COLO829 (cell line): ENCODE measurements around the gene SRCIN1.

Experiments
- DNase-seq: peaks from one replicate; pipeline ENCODE4 v3.0.0; 2012; ENCODE audit warnings: low spot score

The SRCIN1 gene

GRCh38 chr17:38617967-38618760 is 12.4 kb upstream of the SRCIN1 start:
- DNase-seq, result no peak

DNA sequence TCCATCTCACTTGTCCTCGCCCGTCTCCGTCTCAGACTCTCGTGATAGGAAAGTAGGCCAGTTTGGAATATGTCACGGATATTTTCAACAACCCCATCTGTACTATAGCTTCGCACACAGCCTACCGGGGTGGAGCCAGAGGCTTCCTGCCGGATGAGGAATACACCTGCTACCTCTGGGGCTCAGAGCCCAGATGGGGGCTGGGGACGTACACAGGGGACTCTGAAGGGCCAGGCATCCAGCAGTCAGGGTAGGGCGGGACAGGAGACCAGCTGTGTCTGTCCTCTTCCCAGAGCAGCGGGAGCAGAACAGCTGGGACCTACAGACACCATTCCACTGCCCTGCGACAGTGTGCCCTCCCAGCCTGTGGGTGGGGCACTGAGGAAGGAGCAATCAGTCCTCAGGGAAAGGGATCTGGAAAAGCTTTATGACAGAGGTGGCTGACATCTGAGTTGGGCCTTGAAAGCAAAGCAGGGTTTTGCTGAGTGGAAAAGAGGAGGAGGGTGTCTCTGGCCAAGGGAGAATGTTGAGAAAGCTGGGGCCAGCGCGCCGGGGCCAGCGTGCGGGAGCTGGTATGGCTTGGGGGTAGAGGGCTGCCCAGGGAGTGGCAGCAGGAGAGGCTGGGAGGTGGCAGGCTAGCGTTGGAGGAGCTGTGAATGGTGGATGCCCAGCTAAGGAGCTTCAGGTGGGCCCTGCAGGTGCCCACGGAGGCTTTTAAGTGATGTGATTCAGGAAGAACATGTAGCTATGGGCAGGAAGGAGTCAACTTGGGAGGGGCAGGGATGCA is 11.5 kb upstream of the SRCIN1 start:
- no peak for DNase-seq

- DNase-seq, result no peak
Measured at GRCh38 chr17:38616361-38616760, 10.6 kb upstream of the SRCIN1 start.

DNA sequence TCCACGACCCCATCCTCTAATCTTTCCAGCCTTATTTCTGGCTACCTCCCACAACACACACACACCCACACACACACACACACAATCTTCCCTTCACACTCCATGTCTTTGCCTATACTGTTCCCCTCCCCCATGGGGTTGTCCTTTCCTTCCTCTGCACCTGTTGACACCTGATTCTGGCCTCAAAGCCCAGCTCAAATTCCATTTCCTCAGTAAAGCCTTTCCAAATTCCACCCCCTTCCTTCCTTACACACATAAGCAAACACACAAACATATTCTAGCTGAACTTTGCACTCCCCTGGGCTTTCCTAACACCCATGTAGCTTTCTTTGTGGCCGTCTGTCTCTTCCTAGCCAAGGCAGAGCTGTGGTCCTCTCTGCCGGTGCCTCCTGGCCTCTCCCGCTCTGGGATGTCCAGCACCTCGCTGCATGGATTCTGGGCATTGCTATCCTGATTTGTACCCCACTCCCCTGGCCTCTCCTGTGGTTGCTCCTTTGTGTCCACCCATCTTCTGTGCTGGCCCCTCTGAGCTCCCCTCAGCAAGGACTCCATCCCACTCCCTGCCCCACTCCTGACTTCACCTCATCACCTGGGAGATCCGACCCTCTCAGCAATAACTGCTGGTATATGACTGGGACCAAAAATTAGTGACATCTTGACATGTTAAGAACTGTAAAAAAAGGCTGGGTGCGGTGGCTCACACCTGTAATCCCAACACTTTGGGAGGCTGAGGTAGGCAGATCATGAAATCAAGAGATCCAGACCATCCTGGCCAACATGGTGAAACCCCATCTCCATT is 8.4 kb upstream of the SRCIN1 start:
- DNase-seq, result no peak

- no peak for DNase-seq
Measured at GRCh38 chr17:38613525-38613980, 7.8 kb upstream of the SRCIN1 start.

DNA sequence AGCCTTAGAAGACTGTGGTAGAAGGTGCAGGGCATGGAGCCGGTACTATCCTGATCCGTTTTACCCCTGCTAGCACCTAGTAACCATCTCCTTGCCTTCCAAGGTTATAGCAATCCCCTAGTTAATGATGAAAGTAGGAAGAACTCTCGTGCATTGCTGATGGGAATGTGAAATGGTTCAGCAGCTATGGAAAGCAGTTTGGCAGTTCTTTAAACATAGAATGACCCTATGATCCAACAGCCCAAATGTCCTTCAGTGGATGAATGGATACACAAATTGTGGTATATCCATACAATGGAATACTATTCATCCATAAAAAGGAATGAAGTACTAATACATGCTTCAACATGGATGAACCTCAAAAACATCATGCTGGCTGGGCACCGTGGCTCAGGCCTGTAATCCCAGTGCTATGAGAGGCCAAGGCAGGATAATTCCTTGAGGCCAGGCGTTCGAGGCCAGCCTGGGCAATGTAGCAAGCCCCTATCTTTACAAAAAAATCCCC is 6.2 kb upstream of the SRCIN1 start:
- DNase-seq, result no peak

- DNase-seq, result no peak
Measured at GRCh38 chr17:38611070-38611786, 5.5 kb upstream of the SRCIN1 start.

- no peak for DNase-seq
Measured at GRCh38 chr17:38609280-38610031, 3.7 kb upstream of the SRCIN1 start.

DNA sequence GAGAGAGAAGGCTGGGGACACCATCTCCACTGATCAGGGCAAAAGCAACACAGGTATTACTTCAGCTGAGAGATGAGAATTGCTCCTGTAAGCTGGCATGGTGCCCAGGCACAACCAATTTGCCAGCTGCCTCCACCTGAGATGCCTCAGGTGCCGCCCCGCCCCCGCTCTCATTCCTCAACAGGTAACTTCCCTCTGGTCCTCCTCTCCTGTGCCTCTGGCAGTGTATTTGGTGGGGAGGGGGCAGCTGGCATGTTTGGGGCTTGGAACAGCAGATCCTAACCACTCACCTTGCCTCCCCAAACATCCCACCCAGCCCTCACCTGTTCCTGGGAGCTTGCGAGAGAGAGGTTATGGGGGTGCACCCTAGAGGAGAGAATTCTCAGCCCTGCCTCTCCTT is 2.9 kb upstream of the SRCIN1 start:
- DNase-seq, result no peak

DNA sequence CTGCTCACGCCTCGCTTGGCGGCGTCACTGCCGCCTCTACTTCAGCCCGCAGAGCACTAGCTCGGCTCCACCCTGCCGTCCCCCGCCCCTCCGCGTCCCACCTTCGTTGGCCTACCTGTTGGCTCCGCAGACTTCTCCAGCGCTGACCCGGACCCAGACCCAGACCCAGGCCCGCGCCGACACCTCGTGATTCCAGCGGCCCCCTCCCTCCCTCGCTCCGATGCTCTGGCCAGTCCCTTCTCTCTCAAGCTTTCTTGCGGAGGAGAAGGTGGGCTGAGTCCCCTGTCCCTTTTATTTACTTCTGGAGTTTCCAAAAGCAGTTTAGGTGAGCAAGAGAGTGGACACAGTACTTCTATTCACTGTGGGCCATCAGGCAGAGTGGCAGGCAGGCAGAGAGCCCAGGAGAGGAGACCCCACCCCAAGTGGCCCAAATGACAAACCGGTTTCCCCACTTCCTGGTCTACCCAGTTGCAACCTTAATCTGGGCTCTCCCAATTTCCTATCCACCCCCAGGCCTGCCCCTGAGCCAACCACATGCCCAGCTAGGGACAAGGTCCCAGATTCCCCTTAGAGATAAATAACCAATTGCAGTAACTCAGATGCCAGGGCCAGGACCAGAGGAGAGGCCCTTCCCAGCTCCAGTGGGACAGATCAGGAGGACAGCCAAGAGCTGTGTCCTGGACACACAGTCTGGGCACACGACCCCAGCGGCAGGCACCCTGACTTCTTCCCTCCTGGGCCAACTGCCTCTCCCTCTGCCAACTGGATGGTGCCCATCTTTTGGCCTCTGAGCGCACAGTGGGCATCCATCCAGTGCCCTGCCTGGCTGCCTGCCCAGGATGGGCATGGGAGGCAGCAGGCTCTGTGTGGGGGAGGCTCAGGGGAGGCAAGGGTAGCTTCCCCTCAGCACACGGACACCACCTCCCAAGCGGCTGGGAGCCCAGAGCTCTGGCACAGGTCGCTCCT is 1.2 kb upstream of the SRCIN1 start:
- DNase-seq, result no peak

GRCh38 chr17:38605411-38605840 is 326 bp downstream of the SRCIN1 start:
- DNase-seq, result no peak

DNA sequence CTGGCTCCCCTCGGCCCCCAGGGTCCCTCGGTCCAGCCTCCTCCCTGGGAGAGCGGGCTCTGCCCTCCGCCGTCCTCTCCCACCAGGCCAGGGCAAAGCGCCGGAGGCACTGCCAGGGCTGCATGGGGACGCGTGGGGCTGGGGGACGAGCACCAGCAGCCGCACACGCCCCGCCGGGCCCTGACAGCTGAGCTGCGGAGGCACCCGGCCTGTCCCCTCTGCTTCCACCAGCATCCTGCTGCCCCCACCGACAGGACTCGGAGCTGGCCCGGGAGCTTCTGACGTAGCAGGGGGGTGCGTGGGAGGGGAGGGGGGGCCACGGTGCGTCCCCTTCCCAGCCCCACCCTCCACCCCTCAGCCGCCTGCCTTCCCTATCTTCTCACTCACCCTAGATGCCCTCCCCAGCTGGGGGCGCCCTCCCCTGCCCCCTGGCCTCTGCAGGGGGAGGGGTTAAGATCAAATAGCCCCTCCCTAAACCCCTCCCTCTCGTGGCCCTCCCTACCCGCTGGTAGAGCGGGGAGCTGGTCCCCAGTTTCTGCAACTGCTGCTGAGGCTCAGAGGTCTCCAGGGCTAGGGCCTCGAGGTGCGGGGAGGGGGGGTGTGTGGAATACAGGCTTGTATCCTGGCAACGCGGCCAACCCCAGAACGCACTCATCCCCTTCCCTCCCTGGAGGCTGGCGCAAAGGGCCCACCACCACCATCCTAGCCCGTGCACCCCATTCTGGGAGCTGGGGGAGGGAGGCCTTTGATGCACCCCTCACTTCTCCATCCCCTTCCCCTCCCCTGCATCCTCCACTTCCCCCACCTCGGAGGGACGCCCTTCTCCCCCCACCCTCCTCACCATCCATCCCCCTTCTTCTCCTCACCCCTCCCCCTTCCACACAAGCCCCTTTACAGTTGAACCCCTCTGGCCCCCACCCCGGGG is 1.0 kb downstream of the SRCIN1 start:
- no peak for DNase-seq

- no peak for DNase-seq
Measured at GRCh38 chr17:38603786-38604478, 1.8 kb downstream of the SRCIN1 start.

- DNase-seq, result no peak
Measured at GRCh38 chr17:38602956-38603785, 2.6 kb downstream of the SRCIN1 start.

DNA sequence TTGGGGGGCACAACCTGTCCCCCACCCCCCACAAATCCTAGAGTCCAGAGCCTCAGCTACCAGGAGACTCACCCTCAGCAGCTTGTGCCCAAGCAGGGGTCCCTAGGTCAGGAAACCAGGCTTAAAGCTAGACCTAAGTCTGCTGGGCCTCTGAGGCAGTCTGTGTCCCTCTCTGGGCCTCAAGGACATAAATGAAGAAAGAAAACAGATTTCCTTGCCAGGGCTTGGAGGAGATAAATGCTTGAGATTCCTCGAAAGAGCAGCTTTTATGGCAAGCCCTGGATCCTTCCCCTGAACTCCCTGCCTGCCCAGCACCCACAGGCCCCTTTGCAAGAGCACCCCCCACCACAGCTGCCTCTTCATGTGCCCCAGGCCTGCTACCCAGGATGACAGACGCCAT is 3.3 kb downstream of the SRCIN1 start:
- DNase-seq, result no peak

DNA sequence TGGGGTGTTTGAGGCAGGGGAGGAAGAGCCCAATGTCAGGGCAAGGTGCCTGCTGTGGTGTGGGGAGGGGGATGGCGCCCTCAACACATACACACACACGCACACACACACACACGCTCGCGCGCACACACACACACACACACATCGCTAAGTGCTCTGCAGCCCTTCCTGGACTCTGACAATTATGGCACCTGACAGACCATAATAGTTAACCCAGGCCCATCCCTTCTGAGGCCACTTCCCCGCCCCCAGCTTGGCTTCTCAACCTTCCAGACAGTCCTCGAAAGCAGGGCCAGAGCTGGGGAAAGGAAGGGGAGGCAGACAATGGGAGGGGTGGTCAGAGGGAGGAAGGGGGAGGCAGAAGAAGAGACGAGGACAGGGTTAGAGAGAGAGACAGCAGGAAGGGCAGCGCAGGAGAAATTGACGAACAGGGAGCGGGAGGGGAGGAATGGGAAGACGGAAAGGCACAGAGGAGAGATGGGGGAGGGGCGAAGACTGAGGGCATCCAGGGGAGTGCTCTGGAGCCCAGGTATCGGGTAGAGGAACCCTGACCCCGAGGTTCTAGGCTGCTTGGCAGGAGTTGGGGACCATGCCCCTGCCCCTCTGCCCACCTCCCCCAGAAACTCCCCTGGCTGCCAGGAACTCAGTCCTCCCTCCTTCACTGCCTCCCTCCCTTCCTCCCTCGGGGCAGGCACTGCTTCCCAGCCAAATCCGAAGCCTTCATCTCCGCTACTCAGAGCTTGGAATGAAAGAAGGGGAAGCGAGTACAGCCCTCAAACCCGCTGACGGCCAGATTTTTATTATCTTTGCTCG is 4.0 kb downstream of the SRCIN1 start:
- no peak for DNase-seq
